ENCODE results near the gene PPIL6. TPM values are rescaled to one million over a fixed set of nuclear protein-coding genes. Genes with fewer than 3 reads are reported as not detected.

The PPIL6 gene
- total RNA-seq (1 to 10 TPM in 1 of 2 experiments, under 1 TPM in 1; 0.84 to 1.3 TPM), total RNA-seq (0 to 1.4 (median 0.42) reads per million in 172 experiments)
- polyA plus RNA-seq (2013, experiment 1 of 2), result 0.70 TPM
- 0.50 TPM for polyA plus RNA-seq (2013, experiment 2 of 2)

DNA sequence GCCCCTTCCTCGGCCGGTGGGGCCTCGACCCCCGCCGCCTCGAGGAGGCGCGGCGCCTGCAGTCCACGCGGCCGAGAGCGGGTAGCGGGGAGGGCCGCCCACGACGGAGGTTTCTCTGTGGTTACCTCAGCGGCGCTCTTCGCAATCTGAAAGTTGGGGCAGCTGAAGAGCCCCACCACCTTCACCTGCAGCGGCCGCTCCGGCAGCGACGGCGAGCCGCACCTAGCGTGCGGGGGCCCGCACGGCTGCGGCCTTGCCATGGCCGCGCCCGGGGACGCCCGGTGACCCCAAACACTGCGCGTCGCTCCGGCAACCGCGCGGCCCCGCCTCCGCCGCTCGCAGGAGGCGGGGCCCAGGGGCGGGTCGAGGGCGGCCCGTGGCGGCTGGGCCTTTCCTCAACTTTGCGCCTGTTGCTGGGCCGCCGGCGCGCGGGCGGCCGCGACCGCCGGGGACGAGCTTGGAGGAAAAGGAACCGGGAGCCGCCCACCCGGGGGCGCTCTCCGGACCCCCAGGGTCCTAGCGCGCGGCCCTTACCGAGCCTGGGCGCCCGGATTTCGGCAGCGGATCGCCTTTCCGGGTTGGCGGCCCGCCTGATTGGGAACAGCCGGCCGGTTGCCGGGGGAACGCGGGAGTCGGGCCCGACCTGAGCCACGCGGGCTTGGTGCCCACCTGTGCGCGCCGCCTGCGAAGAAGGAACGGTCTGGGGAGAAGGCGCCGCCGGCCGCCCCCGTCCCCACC, at the start of gene PPIL6, which contains the start of gene SMPD2:
PPIL6 (minus strand) TSS at position 298 of the 738 bp plus-strand sequence; CDS start at position 260, 38 bp downstream.
SMPD2 (plus strand) TSS at position 394 of the 738 bp plus-strand sequence. CDS start 398 bp downstream, outside the sequence.
- intact Hi-C loops (cut with DNase I, micrococcal nuclease), result loop anchor here (1.0 to 5.0 kb wide), 6 partner anchors 14 to 883 kb away; partner anchors contain the start of genes ZBTB24 (in 2 of the 2), CD164 (in 1 of the 2) and CEP57L1 (in 1 of the 2)

DNA sequence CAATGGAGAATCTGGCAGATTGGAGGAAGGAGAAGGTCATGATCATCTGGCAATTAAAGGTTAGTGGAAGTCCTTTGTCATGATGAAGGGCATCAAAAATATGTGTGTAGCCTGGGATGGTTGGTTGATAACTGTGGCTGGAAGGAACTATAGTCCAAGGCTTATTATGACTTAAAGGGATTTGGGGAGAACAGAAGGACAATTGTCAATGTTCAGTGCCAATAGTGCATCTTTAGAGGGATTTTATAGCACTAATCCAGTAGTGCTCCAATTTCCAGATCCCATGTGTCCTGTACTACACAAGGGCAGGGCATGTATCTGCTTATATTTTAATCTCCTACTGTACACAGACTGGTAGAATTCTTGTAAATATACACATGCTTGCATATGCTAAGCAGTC, 47.6 kb upstream of the PPIL6 start:
- ATAC-seq (ENCODE audit: poor library complexity) (no peak), DNase-seq (no peak)
- Mint-ChIP-seq H3K9me3 (no peaks in the 10 kb centered on the region), H3K4me3 (no peak overlapping the region), H3K27me3 (no peaks in the 10 kb centered on the region), H3K4me1 (ENCODE audit: low read depth) (peaks cover 28% of the 10 kb centered on the region), H3K36me3 (ENCODE audit: low read depth) (no peaks in the 10 kb centered on the region), H3K27ac (no peak overlapping the region)
- H3K9me3 ChIP-seq (ENCODE audit: control insufficient read depth in 1 of 2, insufficient read depth in 1 of 2, low read length in 2 of 2), result no peaks in the 10 kb centered on the region
- ChIA-PET CTCF (interaction anchor here (0.7 to 0.9 kb wide), 2 partner anchors 51 to 105 kb away, joined by 4 read pairs; no protein-coding TSS in a partner anchor), POLR2A (no interaction called here)
- intact Hi-C loops (cut with DNase I, micrococcal nuclease), result loop anchor here in 1 of 2 experiments (10.0 kb wide), 2 partner anchors 393 to 1773 kb away; partner anchors contain the start of genes CEP57L1 and SESN1
- H3K27ac ChIP-seq (ENCODE audit: low read depth in 1 of 2, low read length in 2 of 2), result no peak overlapping the region
- H3K27me3 ChIP-seq (ENCODE audit: control insufficient read depth in 1 of 2, insufficient read depth in 2 of 2, low read length in 2 of 2), result no peaks in the 10 kb centered on the region
- H3K4me1 ChIP-seq (ENCODE audit: insufficient read depth, low read length), result peaks cover 20% of the 10 kb centered on the region
- TF ChIP-seq, protein P1, sequence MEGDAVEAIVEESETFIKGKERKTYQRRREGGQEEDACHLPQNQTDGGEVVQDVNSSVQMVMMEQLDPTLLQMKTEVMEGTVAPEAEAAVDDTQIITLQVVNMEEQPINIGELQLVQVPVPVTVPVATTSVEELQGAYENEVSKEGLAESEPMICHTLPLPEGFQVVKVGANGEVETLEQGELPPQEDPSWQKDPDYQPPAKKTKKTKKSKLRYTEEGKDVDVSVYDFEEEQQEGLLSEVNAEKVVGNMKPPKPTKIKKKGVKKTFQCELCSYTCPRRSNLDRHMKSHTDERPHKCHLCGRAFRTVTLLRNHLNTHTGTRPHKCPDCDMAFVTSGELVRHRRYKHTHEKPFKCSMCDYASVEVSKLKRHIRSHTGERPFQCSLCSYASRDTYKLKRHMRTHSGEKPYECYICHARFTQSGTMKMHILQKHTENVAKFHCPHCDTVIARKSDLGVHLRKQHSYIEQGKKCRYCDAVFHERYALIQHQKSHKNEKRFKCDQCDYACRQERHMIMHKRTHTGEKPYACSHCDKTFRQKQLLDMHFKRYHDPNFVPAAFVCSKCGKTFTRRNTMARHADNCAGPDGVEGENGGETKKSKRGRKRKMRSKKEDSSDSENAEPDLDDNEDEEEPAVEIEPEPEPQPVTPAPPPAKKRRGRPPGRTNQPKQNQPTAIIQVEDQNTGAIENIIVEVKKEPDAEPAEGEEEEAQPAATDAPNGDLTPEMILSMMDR (IDR thresholded peaks at IDR 0.05), result no peak
- no peaks in the 10 kb centered on the region for H3K36me3 ChIP-seq (ENCODE audit: insufficient read depth, low read length)
- H3K4me3 ChIP-seq (ENCODE audit: low read length), result no peak overlapping the region

More for the DNA sequence above, at the start of gene PPIL6, which contains the start of gene SMPD2:
- Histone ChIP-seq H3K27me3 (ENCODE audit: control insufficient read depth in 1 of 2, insufficient read depth in 2 of 2, low read length in 2 of 2) (no peaks in the 10 kb centered on the region), H3K4me1 (ENCODE audit: insufficient read depth, low read length) (peaks cover 39% of the 10 kb centered on the region), H3K9me3 (ENCODE audit: control insufficient read depth in 1 of 2, insufficient read depth in 1 of 2, low read length in 2 of 2) (no peaks in the 10 kb centered on the region), H3K4me3 (ENCODE audit: low read length) (peak within 1 kb of the TSS; percentile 81), H3K36me3 (ENCODE audit: insufficient read depth, low read length) (peaks cover 33% of the 10 kb centered on the region), H3K27ac (ENCODE audit: low read depth in 1 of 2, low read length in 2 of 2) (peak within 1 kb of the TSS; percentile 74 to 82)
- TF ChIP-seq, protein P1 (IDR thresholded peaks at IDR 0.05), result peak; percentile 4
- peak; percentile 75 for ATAC-seq (ENCODE audit: poor library complexity)
- H3K27ac Mint-ChIP-seq, result peak within 1 kb of the TSS; percentile 93
- no peaks in the 10 kb centered on the region for H3K9me3 Mint-ChIP-seq
- POLR2A ChIA-PET, result interaction anchor here (0.7 to 8.2 kb wide), 18 partner anchors 9 to 882 kb away, joined by 3 to 137 read pairs (median 6); partner anchors contain the start of genes AK9, CD164, CDC40 and CEP57L1
- peak; percentile 54 to 92 (median 73) for DNase-seq
- H3K4me1 Mint-ChIP-seq (ENCODE audit: low read depth), result peaks cover 27% of the 10 kb centered on the region
- CTCF ChIA-PET, result interaction anchor here (0.5 to 5.6 kb wide), 12 partner anchors 14 to 253 kb away, joined by 3 to 42 read pairs (median 4); partner anchors contain the start of genes CD164 and MICAL1
- peak within 1 kb of the TSS; percentile 95 for H3K4me3 Mint-ChIP-seq
- peaks cover 36% of the 10 kb centered on the region for H3K36me3 Mint-ChIP-seq (ENCODE audit: low read depth)
- no peaks in the 10 kb centered on the region for H3K27me3 Mint-ChIP-seq

DNA sequence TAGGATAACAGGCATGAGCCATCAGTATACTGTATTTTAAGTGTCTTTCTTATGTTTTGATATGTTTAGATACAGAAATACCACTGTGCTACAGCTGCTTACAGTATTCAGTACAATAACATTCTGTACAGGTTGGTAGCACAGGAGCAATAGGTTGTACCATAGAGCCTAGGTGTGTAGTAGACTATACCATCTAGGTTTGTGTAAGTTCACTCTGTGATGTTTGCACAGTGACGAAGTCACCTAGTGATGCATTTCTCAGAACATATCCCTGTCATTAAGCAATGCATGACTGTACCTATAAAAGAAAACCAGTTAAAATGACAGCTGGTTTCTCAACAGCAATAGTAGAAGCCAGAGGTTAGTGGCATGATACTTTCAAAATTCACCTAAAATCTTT, 45.6 kb upstream of the PPIL6 start:
- TF ChIP-seq, protein P1 (IDR thresholded peaks at IDR 0.05), result no peak
- peaks cover under 1% of the 10 kb centered on the region for H3K36me3 ChIP-seq (ENCODE audit: insufficient read depth, low read length)
- H3K4me1 ChIP-seq (ENCODE audit: insufficient read depth, low read length), result peaks cover 22% of the 10 kb centered on the region
- no peak overlapping the region for H3K4me3 ChIP-seq (ENCODE audit: low read length)
- no peaks in the 10 kb centered on the region for H3K9me3 ChIP-seq (ENCODE audit: control insufficient read depth in 1 of 2, insufficient read depth in 1 of 2, low read length in 2 of 2)
- POLR2A ChIA-PET, result no interaction called here
- H3K27me3 ChIP-seq (ENCODE audit: control insufficient read depth in 1 of 2, insufficient read depth in 2 of 2, low read length in 2 of 2), result no peaks in the 10 kb centered on the region
- Mint-ChIP-seq H3K36me3 (ENCODE audit: low read depth) (peaks cover 16% of the 10 kb centered on the region), H3K4me3 (peak overlapping the region; percentile 54), H3K9me3 (no peaks in the 10 kb centered on the region), H3K27me3 (no peaks in the 10 kb centered on the region), H3K27ac (no peak overlapping the region), H3K4me1 (ENCODE audit: low read depth) (peaks cover 33% of the 10 kb centered on the region)
- no peak overlapping the region for H3K27ac ChIP-seq (ENCODE audit: low read depth in 1 of 2, low read length in 2 of 2)
- CTCF ChIA-PET, result interaction anchor here (1.0 to 1.1 kb wide), 3 partner anchors 8 to 45 kb away, joined by 3 to 4 read pairs (median 3); partner anchors contain the start of gene SMPD2
- DNase-seq, result no peak
- intact Hi-C loops (cut with DNase I, micrococcal nuclease), result loop anchor here in 1 of 2 experiments (10.0 kb wide), 2 partner anchors 391 to 1771 kb away; partner anchors contain the start of genes CEP57L1 and SESN1
- no peak for ATAC-seq (ENCODE audit: poor library complexity)

Data from CD4-positive, alpha-beta T cell (primary cell).